B cell (primary cell): ENCODE data around the gene MRPL36.

Experiments used
- EZH2 ChIP-seq: IDR thresholded peaks from 2 replicates; pipeline ENCODE4 v1.6.1; 2012; ENCODE audit warnings: borderline replicate concordance, low read depth, mild to moderate bottlenecking, moderate library complexity, low read length; ENCODE audit not compliant: insufficient read depth, poor library complexity, severe bottlenecking
- TF ChIP-seq, protein P1 (sequence below): fragments of 200-600 bp; IDR thresholded peaks from one replicate; pipeline ENCODE4 v1.8.0; 2022; ENCODE audit warnings: antibody characterized with exemption, mild to moderate bottlenecking

GRCh38 chr5:1799110-1799601, 481 bp downstream of the MRPL36 start:
- TF ChIP-seq, protein P1, sequence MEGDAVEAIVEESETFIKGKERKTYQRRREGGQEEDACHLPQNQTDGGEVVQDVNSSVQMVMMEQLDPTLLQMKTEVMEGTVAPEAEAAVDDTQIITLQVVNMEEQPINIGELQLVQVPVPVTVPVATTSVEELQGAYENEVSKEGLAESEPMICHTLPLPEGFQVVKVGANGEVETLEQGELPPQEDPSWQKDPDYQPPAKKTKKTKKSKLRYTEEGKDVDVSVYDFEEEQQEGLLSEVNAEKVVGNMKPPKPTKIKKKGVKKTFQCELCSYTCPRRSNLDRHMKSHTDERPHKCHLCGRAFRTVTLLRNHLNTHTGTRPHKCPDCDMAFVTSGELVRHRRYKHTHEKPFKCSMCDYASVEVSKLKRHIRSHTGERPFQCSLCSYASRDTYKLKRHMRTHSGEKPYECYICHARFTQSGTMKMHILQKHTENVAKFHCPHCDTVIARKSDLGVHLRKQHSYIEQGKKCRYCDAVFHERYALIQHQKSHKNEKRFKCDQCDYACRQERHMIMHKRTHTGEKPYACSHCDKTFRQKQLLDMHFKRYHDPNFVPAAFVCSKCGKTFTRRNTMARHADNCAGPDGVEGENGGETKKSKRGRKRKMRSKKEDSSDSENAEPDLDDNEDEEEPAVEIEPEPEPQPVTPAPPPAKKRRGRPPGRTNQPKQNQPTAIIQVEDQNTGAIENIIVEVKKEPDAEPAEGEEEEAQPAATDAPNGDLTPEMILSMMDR: no peak
- no peak for TF ChIP-seq EZH2
